Activated CD4-positive, alpha-beta T cell treated with anti-CD3 and anti-CD28 coated beads, Interleukin-2, amount 10 ng/mL, durations not matched to agents 7 days and 5 days (primary cell): ENCODE data around the gene BCLAF3. TPM values are rescaled to one million over a fixed set of nuclear protein-coding genes. Genes with fewer than 3 reads are reported as not detected.
A peak's percentile ranks its signal among the peaks of the same experiment; 100 is the strongest.

Experiments
- CTCF ChIA-PET: fragments of 350-600 bp; sonication (Branson Sonifier 250); formaldehyde crosslinking; loops from one replicate; lab custom pipeline; 2021; ENCODE audit warnings: antibody characterized with exemption; lab: Charles Lee
- POLR2A ChIA-PET: fragments of 350-600 bp; sonication (Branson Sonifier 250); formaldehyde crosslinking; loops from one replicate; lab custom pipeline; 2021; ENCODE audit warnings: antibody characterized with exemption; lab: Charles Lee
- DNase-seq: peaks from one replicate; pipeline ENCODE4 v3.0.0-alpha.2; 2020
- H3K27ac Mint-ChIP-seq: one replicate; pipeline ENCODE4 v1.8.0; 2021; ENCODE audit warnings: mild to moderate bottlenecking, moderate library complexity, mixed read lengths
- H3K27me3 Mint-ChIP-seq: one replicate; pipeline ENCODE4 v1.8.0; 2021; ENCODE audit warnings: mixed read lengths
- H3K36me3 Mint-ChIP-seq: one replicate; pipeline ENCODE4 v1.8.0; 2021; ENCODE audit warnings: low read depth, mixed read lengths
- H3K4me1 Mint-ChIP-seq: one replicate; pipeline ENCODE4 v1.8.0; 2021; ENCODE audit warnings: mixed read lengths
- H3K4me3 Mint-ChIP-seq: one replicate; pipeline ENCODE4 v1.8.0; 2021; ENCODE audit warnings: mild to moderate bottlenecking, moderate library complexity, mixed read lengths
- H3K9me3 Mint-ChIP-seq: one replicate; pipeline ENCODE4 v1.8.0; 2021; ENCODE audit warnings: mixed read lengths
- total RNA-seq, 2 experiments: library from RNA; stranded (reverse); gene quantifications; one replicate each; pipeline ENCODE4 v1.2.3, GENCODE V29; 2021

The BCLAF3 gene
- 1 to 10 TPM; 6.8 to 7.3 TPM for total RNA-seq

- ChIA-PET POLR2A (no interaction called here), CTCF (interaction anchor here (1.3 kb wide), 1 partner anchor 59 kb away, joined by 3 read pairs; no protein-coding TSS in a partner anchor)
- Mint-ChIP-seq H3K4me1 (peaks cover 19% of the 10 kb centered on the region), H3K36me3 (peaks cover 3% of the 10 kb centered on the region), H3K4me3 (peak within 1 kb of the TSS; percentile 87), H3K27me3 (no peaks in the 10 kb centered on the region), H3K27ac (peak within 1 kb of the TSS; percentile 88), H3K9me3 (no peaks in the 10 kb centered on the region)
- DNase-seq, result peak; percentile 83
Observed at GRCh38 chrX:19990556-19991349, at the start of gene BCLAF3. Gene BCLAF3 (minus strand): TSS chrX:19991061. CDS start chrX:19970264, 20,797 bp downstream.

DNA sequence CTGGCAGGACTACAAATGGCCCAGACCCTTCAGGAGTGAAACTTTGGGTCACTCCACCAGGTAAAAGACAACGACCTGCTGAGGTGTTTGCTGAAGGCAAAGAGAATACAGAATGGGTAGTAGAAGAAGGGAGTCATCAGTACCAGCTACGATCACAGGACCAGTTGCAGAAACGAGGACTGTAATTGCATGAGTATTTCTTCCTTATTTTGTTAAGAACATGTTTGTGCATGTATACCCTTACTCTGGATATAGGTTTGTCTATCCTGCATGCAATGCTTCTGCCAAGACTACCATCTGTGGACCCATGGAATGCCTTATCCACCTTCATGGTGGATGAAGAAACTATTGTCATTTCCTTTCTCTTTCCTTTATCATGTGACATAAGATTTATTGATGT, 48.1 kb upstream of the BCLAF3 start:
- Mint-ChIP-seq H3K27me3 (no peaks in the 10 kb centered on the region), H3K4me1 (no peaks in the 10 kb centered on the region), H3K36me3 (no peaks in the 10 kb centered on the region), H3K27ac (no peak overlapping the region), H3K4me3 (no peak overlapping the region), H3K9me3 (no peaks in the 10 kb centered on the region)
- ChIA-PET POLR2A (no interaction called here), CTCF (no interaction called here)
- no peak for DNase-seq

- Mint-ChIP-seq H3K9me3 (no peaks in the 10 kb centered on the region), H3K4me3 (no peak overlapping the region), H3K4me1 (no peaks in the 10 kb centered on the region), H3K36me3 (no peaks in the 10 kb centered on the region), H3K27ac (no peak overlapping the region), H3K27me3 (no peaks in the 10 kb centered on the region)
- CTCF ChIA-PET, result no interaction called here
- DNase-seq, result no peak
- POLR2A ChIA-PET, result no interaction called here
Observed at GRCh38 chrX:20037186-20037585, 46.3 kb upstream of the BCLAF3 start.

GRCh38 chrX:20032201-20032600, 41.3 kb upstream of the BCLAF3 start:
- POLR2A ChIA-PET, result no interaction called here
- H3K4me1 Mint-ChIP-seq, result peaks cover 13% of the 10 kb centered on the region
- H3K4me3 Mint-ChIP-seq, result no peak overlapping the region
- CTCF ChIA-PET, result interaction anchor here (1.5 kb wide), 1 partner anchor 32 kb away, joined by 3 read pairs; no protein-coding TSS in a partner anchor
- H3K27me3 Mint-ChIP-seq, result no peaks in the 10 kb centered on the region
- H3K27ac Mint-ChIP-seq, result no peak overlapping the region
- no peak for DNase-seq
- no peaks in the 10 kb centered on the region for H3K9me3 Mint-ChIP-seq
- no peaks in the 10 kb centered on the region for H3K36me3 Mint-ChIP-seq

GRCh38 chrX:20029728-20030127, 38.9 kb upstream of the BCLAF3 start:
- H3K27me3 Mint-ChIP-seq, result no peaks in the 10 kb centered on the region
- H3K4me3 Mint-ChIP-seq, result no peak overlapping the region
- CTCF ChIA-PET, result interaction anchor here (0.6 to 0.7 kb wide), 2 partner anchors 9 to 721 kb away, joined by 3 to 4 read pairs; no protein-coding TSS in a partner anchor
- no peak for DNase-seq
- H3K36me3 Mint-ChIP-seq, result no peaks in the 10 kb centered on the region
- H3K27ac Mint-ChIP-seq, result no peak overlapping the region
- no peaks in the 10 kb centered on the region for H3K9me3 Mint-ChIP-seq
- POLR2A ChIA-PET, result no interaction called here
- H3K4me1 Mint-ChIP-seq, result peaks cover 13% of the 10 kb centered on the region

- no peaks in the 10 kb centered on the region for H3K36me3 Mint-ChIP-seq
- POLR2A ChIA-PET, result no interaction called here
- no peaks in the 10 kb centered on the region for H3K9me3 Mint-ChIP-seq
- CTCF ChIA-PET, result no interaction called here
- no peaks in the 10 kb centered on the region for H3K27me3 Mint-ChIP-seq
- no peak overlapping the region for H3K27ac Mint-ChIP-seq
- DNase-seq, result no peak
- no peak overlapping the region for H3K4me3 Mint-ChIP-seq
- peaks cover 13% of the 10 kb centered on the region for H3K4me1 Mint-ChIP-seq
Observed at GRCh38 chrX:20028588-20028987, 37.7 kb upstream of the BCLAF3 start.

- no peak for DNase-seq
- CTCF ChIA-PET, result no interaction called here
- H3K9me3 Mint-ChIP-seq, result no peaks in the 10 kb centered on the region
- H3K27ac Mint-ChIP-seq, result no peak overlapping the region
- H3K4me3 Mint-ChIP-seq, result no peak overlapping the region
- peaks cover 13% of the 10 kb centered on the region for H3K4me1 Mint-ChIP-seq
- H3K27me3 Mint-ChIP-seq, result no peaks in the 10 kb centered on the region
- no peaks in the 10 kb centered on the region for H3K36me3 Mint-ChIP-seq
- POLR2A ChIA-PET, result no interaction called here
Observed at GRCh38 chrX:20026278-20026677, 35.4 kb upstream of the BCLAF3 start.

- POLR2A ChIA-PET, result no interaction called here
Observed at GRCh38 chrX:20019672-20020365, 29.0 kb upstream of the BCLAF3 start.

DNA sequence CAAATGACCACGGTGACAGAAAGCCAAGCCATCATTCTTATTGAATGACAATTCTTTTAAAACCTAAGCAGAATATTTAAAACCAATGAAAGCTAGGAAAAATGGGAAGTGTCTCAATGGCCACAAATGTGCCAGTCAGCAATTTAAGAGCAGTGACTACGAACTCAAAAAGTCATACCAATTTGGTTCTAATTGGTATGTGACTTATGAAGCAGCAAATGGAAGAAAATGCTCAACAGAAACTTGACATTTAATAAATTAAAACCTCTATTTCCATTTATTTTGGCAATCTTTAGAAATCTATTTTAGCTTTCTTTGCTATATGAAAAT, 25.7 kb upstream of the BCLAF3 start:
- no peak overlapping the region for H3K27ac Mint-ChIP-seq
- H3K4me1 Mint-ChIP-seq, result no peaks in the 10 kb centered on the region
- DNase-seq, result no peak
- no peak overlapping the region for H3K4me3 Mint-ChIP-seq
- POLR2A ChIA-PET, result no interaction called here
- peaks cover 14% of the 10 kb centered on the region for H3K9me3 Mint-ChIP-seq
- CTCF ChIA-PET, result interaction anchor here (0.7 kb wide), 1 partner anchor 99 kb away, joined by 3 read pairs; no protein-coding TSS in a partner anchor
- H3K36me3 Mint-ChIP-seq, result peaks cover 5% of the 10 kb centered on the region
- no peaks in the 10 kb centered on the region for H3K27me3 Mint-ChIP-seq

More at GRCh38 chrX:20019672-20020365, 29.0 kb upstream of the BCLAF3 start:
- Mint-ChIP-seq H3K9me3 (peaks cover 14% of the 10 kb centered on the region), H3K4me1 (no peaks in the 10 kb centered on the region), H3K36me3 (peaks cover 5% of the 10 kb centered on the region), H3K27me3 (no peaks in the 10 kb centered on the region), H3K4me3 (no peak overlapping the region), H3K27ac (no peak overlapping the region)
- DNase-seq, result no peak
- CTCF ChIA-PET, result interaction anchor here (1.5 kb wide), 1 partner anchor 10 kb away, joined by 3 read pairs; no protein-coding TSS in a partner anchor

DNA sequence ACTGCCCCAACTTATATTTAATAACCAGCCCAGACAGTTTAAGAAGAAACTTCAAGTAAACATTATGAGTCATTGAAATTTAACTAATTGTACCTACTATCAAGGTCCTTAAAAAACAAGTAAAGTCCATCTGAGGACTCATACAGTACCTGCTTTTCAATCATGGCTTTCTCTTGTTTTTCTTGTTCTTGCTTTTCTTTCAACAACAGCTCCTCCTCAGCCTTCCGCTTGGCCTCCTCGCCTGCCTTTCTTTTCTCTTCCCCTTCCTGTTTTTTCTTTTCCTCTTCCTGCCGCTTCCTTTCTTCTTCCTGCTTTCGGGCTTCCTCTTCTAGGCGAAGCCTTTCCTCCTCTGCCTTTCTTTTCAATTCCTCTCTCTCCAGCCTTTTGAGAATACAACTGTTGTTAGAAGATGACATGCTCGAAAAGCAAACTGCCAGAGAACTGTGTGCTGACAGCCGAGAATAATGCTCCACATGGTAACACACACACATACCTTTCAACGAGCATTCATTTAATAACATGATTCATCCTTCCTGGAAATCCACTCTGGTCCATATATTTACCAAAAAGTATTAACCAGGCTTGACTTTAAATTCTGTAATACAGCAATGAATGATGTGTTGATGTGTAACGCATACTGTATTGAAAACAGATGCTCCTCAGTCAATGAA, 25.2 kb upstream of the BCLAF3 start:
- Mint-ChIP-seq H3K27me3 (no peaks in the 10 kb centered on the region), H3K9me3 (peaks cover 14% of the 10 kb centered on the region), H3K36me3 (peaks cover 5% of the 10 kb centered on the region), H3K4me3 (no peak overlapping the region), H3K4me1 (no peaks in the 10 kb centered on the region), H3K27ac (no peak overlapping the region)
- ChIA-PET CTCF (no interaction called here), POLR2A (no interaction called here)
- no peak for DNase-seq

GRCh38 chrX:20015422-20015821, 24.6 kb upstream of the BCLAF3 start:
- ChIA-PET POLR2A (no interaction called here), CTCF (no interaction called here)
- no peaks in the 10 kb centered on the region for H3K4me1 Mint-ChIP-seq
- no peak for DNase-seq
- peaks cover 5% of the 10 kb centered on the region for H3K36me3 Mint-ChIP-seq
- no peak overlapping the region for H3K4me3 Mint-ChIP-seq
- H3K27ac Mint-ChIP-seq, result no peak overlapping the region
- peaks cover 14% of the 10 kb centered on the region for H3K9me3 Mint-ChIP-seq
- H3K27me3 Mint-ChIP-seq, result no peaks in the 10 kb centered on the region

GRCh38 chrX:20011608-20012007, 20.7 kb upstream of the BCLAF3 start:
- DNase-seq, result no peak
- Mint-ChIP-seq H3K36me3 (peaks cover 5% of the 10 kb centered on the region), H3K4me3 (no peak overlapping the region), H3K4me1 (peaks cover 4% of the 10 kb centered on the region), H3K9me3 (peaks cover 14% of the 10 kb centered on the region), H3K27me3 (peaks cover 3% of the 10 kb centered on the region), H3K27ac (no peak overlapping the region)
- CTCF ChIA-PET, result interaction anchor here (0.6 kb wide), 1 partner anchor 101 kb away, joined by 3 read pairs; no protein-coding TSS in a partner anchor
- POLR2A ChIA-PET, result no interaction called here
